GM10847 (cell line): Measurements from ENCODE around the gene DUSP8.

ENCODE experiments used
- POLR2A ChIP-seq: IDR thresholded peaks from 2 replicates; pipeline ENCODE4 v1.6.1; 2011; ENCODE audit not compliant: insufficient read length; ENCODE audit errors: extremely low read depth

Gene DUSP8

GRCh38 chr11:1567052-1567720, 4.9 kb downstream of the DUSP8 start:
- no peak for TF ChIP-seq POLR2A

- TF ChIP-seq POLR2A: no peak
These were observed 5.6 kb downstream of the DUSP8 start for GRCh38 chr11:1566381-1567051.

- no peak for TF ChIP-seq POLR2A
These were observed 6.2 kb downstream of the DUSP8 start for GRCh38 chr11:1565904-1566247.

GRCh38 chr11:1565173-1565903, 6.7 kb downstream of the DUSP8 start:
- TF ChIP-seq POLR2A: no peak

GRCh38 chr11:1564535-1565172, 7.4 kb downstream of the DUSP8 start:
- TF ChIP-seq POLR2A: no peak

GRCh38 chr11:1563697-1564534, 8.2 kb downstream of the DUSP8 start:
- TF ChIP-seq POLR2A: no peak

GRCh38 chr11:1563149-1563638, 8.9 kb downstream of the DUSP8 start:
- TF ChIP-seq POLR2A: no peak

- TF ChIP-seq POLR2A: no peak
These were observed 9.5 kb downstream of the DUSP8 start for GRCh38 chr11:1562469-1563148.

GRCh38 chr11:1561955-1562354, 10.1 kb downstream of the DUSP8 start:
- no peak for TF ChIP-seq POLR2A

GRCh38 chr11:1561266-1561665, 10.8 kb downstream of the DUSP8 start:
- no peak for TF ChIP-seq POLR2A

GRCh38 chr11:1560649-1561251, 11.3 kb downstream of the DUSP8 start:
- no peak for TF ChIP-seq POLR2A

- TF ChIP-seq POLR2A: no peak
These were observed 11.9 kb downstream of the DUSP8 start for GRCh38 chr11:1560002-1560648.
